ENCODE results near the gene SPATA46.
A peak's percentile ranks its signal among the peaks of the same experiment; 100 is the strongest.
"Not testable (repeated sequence)": the region's sequence is repeated elsewhere in the genome, so short reads cannot be mapped to it uniquely, and the experiment has no call there.

The SPATA46 gene

GRCh38 chr1:162376691-162377090, at the start of gene SPATA46:
Gene SPATA46 (minus strand): TSS chr1:162376854. CDS start chr1:162376790, 64 bp downstream.
- no peaks in the 10 kb centered on the region for H3K4me1 Mint-ChIP-seq (ENCODE audit: low read depth)
- no peak within 1 kb of the TSS for H3K4me3 Mint-ChIP-seq
- H3K36me3 Mint-ChIP-seq (ENCODE audit: low read depth) = no peaks in the 10 kb centered on the region
- no peak within 1 kb of the TSS for H3K27ac Mint-ChIP-seq
- H3K27me3 Mint-ChIP-seq = peaks cover 1% of the 10 kb centered on the region
- no peaks in the 10 kb centered on the region for H3K9me3 Mint-ChIP-seq
- intact Hi-C loops (cut with micrococcal nuclease) = no loop called here

- no peaks in the 10 kb centered on the region for H3K9me3 Mint-ChIP-seq
Measured at GRCh38 chr1:162422662-162423375, 46.2 kb upstream of the SPATA46 start.

GRCh38 chr1:162421258-162422164, 44.9 kb upstream of the SPATA46 start:
- Mint-ChIP-seq H3K27ac (no peak overlapping the region), H3K27me3 (peaks cover 1% of the 10 kb centered on the region), H3K4me1 (ENCODE audit: low read depth) (peaks cover 44% of the 10 kb centered on the region), H3K36me3 (ENCODE audit: low read depth) (no peaks in the 10 kb centered on the region), H3K4me3 (no peak overlapping the region), H3K9me3 (no peaks in the 10 kb centered on the region)
- intact Hi-C loops (cut with micrococcal nuclease) = no loop called here

More at GRCh38 chr1:162422662-162423375, 46.2 kb upstream of the SPATA46 start:
- intact Hi-C loops (cut with micrococcal nuclease) = no loop called here
- H3K27me3 Mint-ChIP-seq = peaks cover 1% of the 10 kb centered on the region
- peak overlapping the region; percentile 67 for H3K27ac Mint-ChIP-seq
- no peaks in the 10 kb centered on the region for H3K36me3 Mint-ChIP-seq (ENCODE audit: low read depth)
- H3K4me3 Mint-ChIP-seq = no peak overlapping the region
- peaks cover 44% of the 10 kb centered on the region for H3K4me1 Mint-ChIP-seq (ENCODE audit: low read depth)

GRCh38 chr1:162420120-162420519, 43.5 kb upstream of the SPATA46 start:
- Mint-ChIP-seq H3K4me1 (ENCODE audit: low read depth) (peaks cover 42% of the 10 kb centered on the region), H3K9me3 (no peaks in the 10 kb centered on the region), H3K27ac (no peak overlapping the region), H3K4me3 (no peak overlapping the region), H3K27me3 (peaks cover 3% of the 10 kb centered on the region), H3K36me3 (ENCODE audit: low read depth) (no peaks in the 10 kb centered on the region)
- intact Hi-C loops (cut with micrococcal nuclease) = no loop called here

- H3K4me3 Mint-ChIP-seq; H3K9me3 Mint-ChIP-seq; H3K36me3 Mint-ChIP-seq (ENCODE audit: low read depth); intact Hi-C loops (cut with micrococcal nuclease); H3K27me3 Mint-ChIP-seq; H3K27ac Mint-ChIP-seq: not testable (repeated sequence)
- H3K4me1 Mint-ChIP-seq (ENCODE audit: low read depth) = peaks cover 36% of the 10 kb centered on the region
Measured at GRCh38 chr1:162419450-162419931, 42.8 kb upstream of the SPATA46 start.

- H3K27ac Mint-ChIP-seq; H3K36me3 Mint-ChIP-seq (ENCODE audit: low read depth); H3K9me3 Mint-ChIP-seq; H3K4me3 Mint-ChIP-seq; intact Hi-C loops (cut with micrococcal nuclease); H3K27me3 Mint-ChIP-seq: not testable (repeated sequence)
- H3K4me1 Mint-ChIP-seq (ENCODE audit: low read depth) = peaks cover 31% of the 10 kb centered on the region
Measured at GRCh38 chr1:162418584-162418983, 41.9 kb upstream of the SPATA46 start.

- H3K4me3 Mint-ChIP-seq = no peak overlapping the region
- peaks cover 3% of the 10 kb centered on the region for H3K27me3 Mint-ChIP-seq
- H3K36me3 Mint-ChIP-seq (ENCODE audit: low read depth) = no peaks in the 10 kb centered on the region
- peaks cover 25% of the 10 kb centered on the region for H3K4me1 Mint-ChIP-seq (ENCODE audit: low read depth)
- intact Hi-C loops (cut with micrococcal nuclease) = no loop called here
- no peak overlapping the region for H3K27ac Mint-ChIP-seq
- H3K9me3 Mint-ChIP-seq = no peaks in the 10 kb centered on the region
Measured at GRCh38 chr1:162417650-162418049, 41.0 kb upstream of the SPATA46 start.

- no peaks in the 10 kb centered on the region for H3K36me3 Mint-ChIP-seq (ENCODE audit: low read depth)
- H3K4me1 Mint-ChIP-seq (ENCODE audit: low read depth) = peaks cover 25% of the 10 kb centered on the region
- H3K27ac Mint-ChIP-seq = no peak overlapping the region
- intact Hi-C loops (cut with micrococcal nuclease) = no loop called here
- no peaks in the 10 kb centered on the region for H3K9me3 Mint-ChIP-seq
- H3K27me3 Mint-ChIP-seq = peaks cover 2% of the 10 kb centered on the region
- no peak overlapping the region for H3K4me3 Mint-ChIP-seq
Measured at GRCh38 chr1:162416909-162417308, 40.3 kb upstream of the SPATA46 start.

GRCh38 chr1:162416215-162416614, 39.6 kb upstream of the SPATA46 start:
- H3K4me1 Mint-ChIP-seq (ENCODE audit: low read depth) = peaks cover 24% of the 10 kb centered on the region
- no peaks in the 10 kb centered on the region for H3K9me3 Mint-ChIP-seq
- no peaks in the 10 kb centered on the region for H3K36me3 Mint-ChIP-seq (ENCODE audit: low read depth)
- intact Hi-C loops (cut with micrococcal nuclease) = no loop called here
- no peak overlapping the region for H3K27ac Mint-ChIP-seq
- H3K4me3 Mint-ChIP-seq = no peak overlapping the region
- peaks cover 2% of the 10 kb centered on the region for H3K27me3 Mint-ChIP-seq

- peaks cover 29% of the 10 kb centered on the region for H3K4me1 Mint-ChIP-seq (ENCODE audit: low read depth)
- H3K36me3 Mint-ChIP-seq (ENCODE audit: low read depth) = no peaks in the 10 kb centered on the region
- peaks cover 11% of the 10 kb centered on the region for H3K27me3 Mint-ChIP-seq
- intact Hi-C loops (cut with micrococcal nuclease) = no loop called here
- no peaks in the 10 kb centered on the region for H3K9me3 Mint-ChIP-seq
- H3K4me3 Mint-ChIP-seq = no peak within 1 kb of the TSS
- no peak within 1 kb of the TSS for H3K27ac Mint-ChIP-seq
Measured at GRCh38 chr1:162412002-162412401, 35.3 kb upstream of the SPATA46 start, which contains the start of gene SH2D1B. Gene SH2D1B (minus strand): TSS chr1:162412136. CDS start chr1:162412016, 120 bp downstream.

GRCh38 chr1:162407539-162407938, 30.9 kb upstream of the SPATA46 start:
- peaks cover 10% of the 10 kb centered on the region for H3K27me3 Mint-ChIP-seq
- intact Hi-C loops (cut with micrococcal nuclease) = no loop called here
- H3K36me3 Mint-ChIP-seq (ENCODE audit: low read depth) = no peaks in the 10 kb centered on the region
- H3K4me1 Mint-ChIP-seq (ENCODE audit: low read depth) = peaks cover 24% of the 10 kb centered on the region
- H3K27ac Mint-ChIP-seq = no peak overlapping the region
- H3K9me3 Mint-ChIP-seq = no peaks in the 10 kb centered on the region
- no peak overlapping the region for H3K4me3 Mint-ChIP-seq

- Mint-ChIP-seq H3K4me1 (ENCODE audit: low read depth) (peaks cover 18% of the 10 kb centered on the region), H3K4me3 (no peak overlapping the region), H3K27me3 (peaks cover 10% of the 10 kb centered on the region), H3K9me3 (no peaks in the 10 kb centered on the region), H3K36me3 (ENCODE audit: low read depth) (no peaks in the 10 kb centered on the region), H3K27ac (no peak overlapping the region)
- intact Hi-C loops (cut with micrococcal nuclease) = no loop called here
Measured at GRCh38 chr1:162406811-162407210, 30.2 kb upstream of the SPATA46 start.

- peaks cover 12% of the 10 kb centered on the region for H3K4me1 Mint-ChIP-seq (ENCODE audit: low read depth)
- H3K27me3 Mint-ChIP-seq = peaks cover 10% of the 10 kb centered on the region
Measured at GRCh38 chr1:162405800-162406199, 29.1 kb upstream of the SPATA46 start.

GRCh38 chr1:162404550-162405160, 28.0 kb upstream of the SPATA46 start:
- Mint-ChIP-seq H3K27me3 (peaks cover 7% of the 10 kb centered on the region), H3K9me3 (no peaks in the 10 kb centered on the region), H3K4me3 (no peak overlapping the region), H3K36me3 (ENCODE audit: low read depth) (no peaks in the 10 kb centered on the region), H3K4me1 (ENCODE audit: low read depth) (peaks cover 7% of the 10 kb centered on the region), H3K27ac (no peak overlapping the region)
- intact Hi-C loops (cut with micrococcal nuclease) = no loop called here

More at GRCh38 chr1:162405800-162406199, 29.1 kb upstream of the SPATA46 start:
- intact Hi-C loops (cut with micrococcal nuclease) = no loop called here
- Mint-ChIP-seq H3K27ac (no peak overlapping the region), H3K9me3 (no peaks in the 10 kb centered on the region), H3K36me3 (ENCODE audit: low read depth) (no peaks in the 10 kb centered on the region), H3K4me3 (no peak overlapping the region)

Measured in dendritic cell treated with granulocyte-macrophage colony-stimulating factor and Interleukin-4, amounts not matched to agents 40 ng/mL and 50 ng/mL, for 4 days (primary cell).